ENCODE results near the gene CACNA2D3.

The CACNA2D3 gene

DNA sequence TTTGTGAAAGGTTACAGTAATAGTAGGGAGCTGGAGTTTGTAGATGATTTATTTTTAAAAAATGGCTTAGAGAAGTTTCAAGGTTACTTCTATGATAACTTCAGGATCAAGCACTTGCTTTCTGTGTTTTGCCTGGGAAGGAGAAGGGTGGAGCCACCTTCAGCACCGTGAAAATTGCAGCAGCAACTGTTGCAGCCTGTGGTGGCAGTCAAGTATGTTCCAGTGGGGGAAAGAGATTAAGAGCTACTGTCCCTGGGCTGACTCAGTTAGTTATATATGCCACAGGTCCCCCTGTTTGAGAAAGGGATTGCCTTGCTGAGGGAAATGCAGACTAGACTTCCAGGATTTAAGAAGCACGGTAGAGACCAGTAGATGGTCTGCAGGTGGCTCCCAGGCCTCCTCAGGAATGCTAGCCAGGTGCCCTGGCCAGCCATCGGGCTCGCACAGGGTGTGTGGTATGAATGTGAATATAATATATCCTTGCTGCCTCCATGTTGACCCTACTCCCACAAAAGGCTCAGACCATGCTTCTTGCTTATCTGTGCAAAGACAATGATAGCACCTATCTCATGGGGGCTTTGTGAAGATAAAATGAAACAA, 389.5 kb downstream of the CACNA2D3 start:
- no peak overlapping the region for H3K27ac Mint-ChIP-seq
- H3K4me1 Mint-ChIP-seq: no peaks in the 10 kb centered on the region
- H3K36me3 Mint-ChIP-seq (ENCODE audit: low read depth): no peaks in the 10 kb centered on the region
- H3K9me3 Mint-ChIP-seq: peaks cover 5% of the 10 kb centered on the region
- DNase-seq: no peak
- ATAC-seq: no peak
- H3K4me3 Mint-ChIP-seq: no peak overlapping the region
- H3K27me3 Mint-ChIP-seq: peaks cover 4% of the 10 kb centered on the region

DNA sequence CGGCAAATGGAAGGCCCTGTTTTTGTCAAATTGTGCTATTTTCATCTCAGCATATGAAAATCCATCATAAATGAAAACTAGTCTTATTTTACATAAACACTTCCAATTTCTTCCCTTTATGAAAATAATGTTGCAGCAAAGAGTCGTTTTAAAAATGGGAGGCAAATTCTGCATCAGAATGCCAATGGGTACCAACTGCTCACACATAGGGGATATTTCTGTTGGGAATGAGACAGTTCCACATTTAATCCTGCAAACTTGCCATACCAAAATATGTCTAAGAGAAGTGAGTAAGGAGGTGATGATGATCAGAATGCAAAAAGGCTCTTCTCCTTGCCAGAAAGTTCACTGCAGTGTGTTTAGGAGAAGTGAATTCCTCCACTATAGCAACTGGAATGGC, 391.7 kb downstream of the CACNA2D3 start:
- H3K9me3 Mint-ChIP-seq: peaks cover 9% of the 10 kb centered on the region
- H3K27ac Mint-ChIP-seq: no peak overlapping the region
- ATAC-seq: no peak
- no peak overlapping the region for H3K4me3 Mint-ChIP-seq
- DNase-seq: no peak
- no peaks in the 10 kb centered on the region for H3K4me1 Mint-ChIP-seq
- H3K27me3 Mint-ChIP-seq: peaks cover 3% of the 10 kb centered on the region
- no peaks in the 10 kb centered on the region for H3K36me3 Mint-ChIP-seq (ENCODE audit: low read depth)

DNA sequence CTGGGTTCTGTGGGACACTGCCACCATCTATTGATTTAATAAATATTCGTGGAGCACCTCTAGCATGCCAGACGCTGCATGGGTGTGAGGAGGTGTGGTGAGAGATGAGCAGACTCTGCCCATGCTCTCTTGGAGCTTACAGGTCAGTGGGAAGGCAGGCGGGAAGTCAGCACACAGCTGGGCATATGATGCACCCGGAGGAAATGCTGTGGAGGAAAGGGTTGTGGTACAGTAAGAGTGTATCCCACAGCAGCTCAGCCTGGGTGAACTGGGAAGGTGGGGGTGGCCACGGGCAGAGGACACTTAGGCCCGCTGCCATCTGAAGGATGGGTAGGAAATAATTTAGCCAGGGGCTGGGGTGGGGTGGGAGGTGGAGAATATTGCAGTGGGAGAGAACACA, 392.1 kb downstream of the CACNA2D3 start:
- peaks cover 1% of the 10 kb centered on the region for H3K27me3 Mint-ChIP-seq
- peaks cover 9% of the 10 kb centered on the region for H3K9me3 Mint-ChIP-seq
- no peak for ATAC-seq
- no peak overlapping the region for H3K4me3 Mint-ChIP-seq
- no peak for DNase-seq
- no peaks in the 10 kb centered on the region for H3K4me1 Mint-ChIP-seq
- H3K27ac Mint-ChIP-seq: no peak overlapping the region
- H3K36me3 Mint-ChIP-seq (ENCODE audit: low read depth): no peaks in the 10 kb centered on the region

DNA sequence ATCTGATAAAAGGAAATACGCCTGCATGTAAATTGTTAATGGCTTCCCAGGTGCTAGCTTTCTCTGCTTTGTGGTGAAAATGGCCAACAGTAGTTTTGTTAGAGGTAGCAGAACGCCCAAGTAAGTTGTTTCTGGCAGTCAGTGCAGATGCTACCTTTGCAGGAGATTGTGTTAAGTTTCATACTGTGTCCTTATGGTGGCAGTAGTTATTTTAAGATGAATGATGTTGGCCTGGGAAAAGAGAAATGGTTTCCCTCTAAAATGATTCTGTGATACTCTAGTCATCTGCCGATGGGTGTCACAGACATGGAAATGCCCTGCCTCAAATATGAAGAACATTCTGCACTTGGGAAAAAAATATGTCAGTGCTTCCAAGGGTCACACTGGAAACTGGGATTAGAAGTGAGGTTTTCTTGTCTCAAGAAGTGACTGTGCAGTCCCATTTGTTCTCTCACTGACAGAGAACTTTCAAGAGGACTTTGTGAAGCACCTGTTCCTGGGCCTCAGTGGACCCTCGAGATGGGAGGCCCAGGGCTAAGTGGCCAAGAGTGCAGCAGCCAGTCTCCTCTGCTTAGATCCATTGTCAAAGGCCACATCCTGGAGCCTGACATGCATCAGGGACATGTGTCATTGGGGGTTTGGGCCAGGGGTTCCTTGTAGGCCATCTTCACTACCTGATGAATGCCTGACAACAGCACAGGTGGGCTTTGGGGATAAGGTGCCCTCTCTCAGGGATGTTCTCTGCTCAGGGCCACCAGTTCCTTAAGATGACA, 393.3 kb downstream of the CACNA2D3 start:
- no peak overlapping the region for H3K27ac Mint-ChIP-seq
- H3K36me3 Mint-ChIP-seq (ENCODE audit: low read depth): no peaks in the 10 kb centered on the region
- H3K9me3 Mint-ChIP-seq: peaks cover 4% of the 10 kb centered on the region
- H3K4me1 Mint-ChIP-seq: no peaks in the 10 kb centered on the region
- no peak overlapping the region for H3K4me3 Mint-ChIP-seq
- peaks cover 1% of the 10 kb centered on the region for H3K27me3 Mint-ChIP-seq
- no peak for ATAC-seq
- DNase-seq: no peak

DNA sequence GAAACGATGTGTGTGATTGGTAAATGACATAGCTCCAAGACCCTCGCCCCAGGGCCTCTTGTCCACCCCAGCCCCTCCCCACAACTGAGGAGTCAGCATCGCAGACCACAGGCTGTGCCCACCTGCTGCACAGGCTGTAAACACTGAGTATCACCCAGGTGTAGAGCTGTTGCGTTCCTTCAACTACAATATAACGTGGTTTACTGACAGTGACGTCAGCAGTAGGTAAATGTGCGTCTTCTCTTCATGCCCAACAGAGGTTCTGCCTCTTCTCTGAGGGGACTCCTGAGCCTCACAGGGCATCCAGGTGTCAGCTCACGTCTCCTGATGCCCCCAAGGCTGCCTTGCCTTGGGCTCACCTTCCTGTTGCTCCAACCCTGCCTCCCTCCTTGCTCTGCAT, 395.1 kb downstream of the CACNA2D3 start:
- H3K27me3 Mint-ChIP-seq: no peaks in the 10 kb centered on the region
- no peaks in the 10 kb centered on the region for H3K4me1 Mint-ChIP-seq
- ATAC-seq (no peak), DNase-seq (no peak)
- no peak overlapping the region for H3K4me3 Mint-ChIP-seq
- H3K27ac Mint-ChIP-seq: no peak overlapping the region
- H3K9me3 Mint-ChIP-seq: peaks cover 14% of the 10 kb centered on the region
- no peaks in the 10 kb centered on the region for H3K36me3 Mint-ChIP-seq (ENCODE audit: low read depth)

DNA sequence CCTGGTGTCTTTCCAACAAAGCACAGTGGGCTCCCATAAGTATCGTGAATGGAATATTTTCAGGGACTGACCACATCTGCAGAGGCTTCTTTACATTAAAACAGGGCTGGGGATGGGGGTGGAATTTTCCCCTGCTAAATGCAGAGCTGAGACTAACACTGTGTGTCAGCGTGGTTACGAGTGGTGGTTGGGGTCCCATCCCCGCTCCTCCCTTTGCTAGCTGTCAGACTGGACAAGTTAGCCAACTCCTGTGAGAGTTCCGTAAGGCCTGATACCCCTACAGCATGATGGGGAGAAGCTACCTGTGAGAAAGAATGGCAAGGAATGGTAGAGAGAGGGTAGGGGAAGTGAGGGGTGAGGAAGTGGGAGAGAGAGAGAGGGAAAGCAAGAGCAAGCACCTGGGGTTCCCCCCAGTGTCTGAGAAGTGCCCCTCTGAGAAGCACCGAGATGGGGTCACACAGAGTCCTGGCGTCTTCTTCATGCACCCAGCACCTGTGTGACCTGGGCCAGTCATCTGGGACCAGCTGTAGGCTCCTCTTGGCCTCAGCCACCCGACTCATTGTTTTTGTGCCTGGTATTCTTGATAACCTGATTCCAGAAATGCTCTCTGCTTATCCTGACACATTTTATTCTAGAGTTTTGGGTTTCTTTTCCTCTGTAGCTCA, 395.8 kb downstream of the CACNA2D3 start:
- no peak for ATAC-seq
- Mint-ChIP-seq H3K36me3 (ENCODE audit: low read depth) (no peaks in the 10 kb centered on the region), H3K27ac (no peak overlapping the region), H3K4me1 (no peaks in the 10 kb centered on the region), H3K4me3 (no peak overlapping the region), H3K27me3 (no peaks in the 10 kb centered on the region), H3K9me3 (peaks cover 19% of the 10 kb centered on the region)
- DNase-seq: no peak

DNA sequence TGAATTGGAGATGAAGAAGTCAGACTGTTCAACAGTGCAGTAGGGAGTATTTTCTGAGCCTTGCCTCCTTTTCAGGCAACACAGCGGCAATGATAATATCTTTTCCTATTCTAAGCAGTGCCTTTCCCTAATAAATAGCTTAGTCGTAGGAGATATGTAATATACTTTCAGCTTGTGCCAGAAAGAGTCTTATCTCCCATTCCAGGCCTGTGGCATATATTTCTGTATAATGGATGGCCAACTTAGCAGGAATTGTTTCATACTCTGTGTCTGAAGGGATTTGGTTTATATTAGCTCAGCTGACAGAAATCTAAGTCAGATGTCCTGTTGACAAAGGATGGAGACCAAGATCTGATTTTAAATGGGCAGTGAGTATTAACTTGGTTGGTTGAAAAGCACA, 397.1 kb downstream of the CACNA2D3 start:
- H3K27me3 Mint-ChIP-seq: no peaks in the 10 kb centered on the region
- no peak overlapping the region for H3K27ac Mint-ChIP-seq
- H3K4me1 Mint-ChIP-seq: no peaks in the 10 kb centered on the region
- no peak overlapping the region for H3K4me3 Mint-ChIP-seq
- ATAC-seq (no peak), DNase-seq (no peak)
- no peaks in the 10 kb centered on the region for H3K36me3 Mint-ChIP-seq (ENCODE audit: low read depth)
- H3K9me3 Mint-ChIP-seq: peaks cover 32% of the 10 kb centered on the region

DNA sequence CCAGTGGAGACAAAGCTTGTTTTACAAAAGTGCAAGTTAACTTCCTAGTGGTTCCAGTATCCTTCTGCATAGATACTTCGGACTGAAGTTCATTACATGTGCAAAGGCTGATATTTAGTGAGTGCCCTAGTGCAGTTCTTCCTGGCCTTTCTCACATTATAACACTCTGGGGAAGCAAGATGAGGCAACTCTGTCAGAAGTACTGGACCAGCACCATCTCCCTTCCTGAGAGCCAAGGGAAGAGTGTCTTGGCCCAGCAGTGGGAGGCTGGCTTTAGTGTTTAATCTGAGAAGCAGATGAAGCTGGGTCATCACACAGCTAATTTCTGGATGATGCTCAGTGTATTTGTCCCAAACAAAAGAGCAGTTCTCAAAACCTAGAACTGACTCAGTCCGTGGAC, 397.7 kb downstream of the CACNA2D3 start:
- ATAC-seq (no peak), DNase-seq (no peak)
- Mint-ChIP-seq H3K9me3 (peaks cover 37% of the 10 kb centered on the region), H3K4me1 (no peaks in the 10 kb centered on the region), H3K27me3 (no peaks in the 10 kb centered on the region), H3K27ac (no peak overlapping the region), H3K4me3 (no peak overlapping the region), H3K36me3 (ENCODE audit: low read depth) (no peaks in the 10 kb centered on the region)

DNA sequence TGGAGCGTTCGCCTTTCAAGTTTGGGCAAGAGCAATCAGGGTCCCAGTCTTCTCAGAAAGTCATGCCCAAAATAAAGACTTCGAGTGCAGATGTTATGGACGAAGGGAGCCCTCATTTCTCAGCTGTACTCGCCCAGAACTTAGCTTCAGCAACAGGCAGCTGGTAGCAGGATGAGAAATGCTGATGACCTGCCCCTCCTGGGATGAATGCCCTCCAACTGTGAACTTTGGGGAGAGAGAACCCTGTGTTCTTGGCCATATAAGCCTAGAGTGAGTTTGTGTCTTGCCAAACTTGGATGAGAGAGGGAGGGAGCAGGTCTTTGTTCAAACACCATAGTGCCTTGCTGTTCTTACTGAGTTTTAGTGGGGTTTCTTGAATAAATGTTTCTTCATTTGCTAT, 405.2 kb downstream of the CACNA2D3 start:
- DNase-seq (no peak), ATAC-seq (no peak)
- no peaks in the 10 kb centered on the region for H3K4me1 Mint-ChIP-seq
- peaks cover 43% of the 10 kb centered on the region for H3K9me3 Mint-ChIP-seq
- H3K4me3 Mint-ChIP-seq: no peak overlapping the region
- no peaks in the 10 kb centered on the region for H3K27me3 Mint-ChIP-seq
- no peaks in the 10 kb centered on the region for H3K36me3 Mint-ChIP-seq (ENCODE audit: low read depth)
- H3K27ac Mint-ChIP-seq: no peak overlapping the region

DNA sequence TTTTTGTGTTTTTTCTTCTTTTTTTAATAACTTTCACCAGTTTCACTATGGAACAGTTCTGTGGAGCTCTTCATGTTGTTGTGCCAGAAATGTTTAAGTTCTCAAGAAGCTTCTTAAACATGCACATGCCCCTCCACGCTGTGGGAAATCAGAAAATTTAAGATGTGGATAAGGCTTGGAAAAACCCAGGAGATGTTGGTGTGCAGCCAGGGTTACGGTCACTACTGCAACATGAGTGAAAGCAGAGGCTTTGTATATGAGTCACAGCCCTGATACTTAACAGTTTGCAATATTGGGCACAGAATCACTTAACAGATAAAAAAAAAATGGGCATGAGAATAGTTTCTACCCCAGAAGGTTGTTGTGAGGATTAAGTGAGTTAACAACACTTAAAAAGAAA, 405.6 kb downstream of the CACNA2D3 start:
- no peaks in the 10 kb centered on the region for H3K4me1 Mint-ChIP-seq
- H3K4me3 Mint-ChIP-seq: no peak overlapping the region
- H3K27ac Mint-ChIP-seq: no peak overlapping the region
- no peaks in the 10 kb centered on the region for H3K27me3 Mint-ChIP-seq
- ATAC-seq: no peak
- peaks cover 40% of the 10 kb centered on the region for H3K9me3 Mint-ChIP-seq
- H3K36me3 Mint-ChIP-seq (ENCODE audit: low read depth): no peaks in the 10 kb centered on the region
- DNase-seq: no peak

DNA sequence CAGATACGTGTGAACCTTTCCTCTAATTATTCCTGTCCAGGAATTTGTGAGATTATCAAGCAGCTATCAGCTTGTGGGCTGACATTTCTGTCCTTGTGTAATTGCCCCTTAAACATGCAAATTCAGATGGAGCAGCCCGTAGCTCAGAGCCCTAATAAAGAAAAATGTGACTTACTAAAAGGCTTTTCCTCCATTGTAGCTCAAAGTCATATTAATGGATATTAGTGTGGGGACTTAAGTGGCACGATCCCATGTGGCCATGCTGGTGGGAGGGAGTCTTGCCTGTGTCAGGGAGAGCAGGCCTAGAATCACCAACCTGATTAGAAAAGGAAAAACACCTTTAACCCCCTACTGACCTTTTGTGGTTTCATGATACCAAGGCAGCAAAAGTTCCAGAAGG, 406.3 kb downstream of the CACNA2D3 start:
- H3K9me3 Mint-ChIP-seq: peaks cover 33% of the 10 kb centered on the region
- DNase-seq (no peak), ATAC-seq (no peak)
- no peaks in the 10 kb centered on the region for H3K36me3 Mint-ChIP-seq (ENCODE audit: low read depth)
- H3K27ac Mint-ChIP-seq: no peak overlapping the region
- H3K4me1 Mint-ChIP-seq: no peaks in the 10 kb centered on the region
- no peak overlapping the region for H3K4me3 Mint-ChIP-seq
- no peaks in the 10 kb centered on the region for H3K27me3 Mint-ChIP-seq

DNA sequence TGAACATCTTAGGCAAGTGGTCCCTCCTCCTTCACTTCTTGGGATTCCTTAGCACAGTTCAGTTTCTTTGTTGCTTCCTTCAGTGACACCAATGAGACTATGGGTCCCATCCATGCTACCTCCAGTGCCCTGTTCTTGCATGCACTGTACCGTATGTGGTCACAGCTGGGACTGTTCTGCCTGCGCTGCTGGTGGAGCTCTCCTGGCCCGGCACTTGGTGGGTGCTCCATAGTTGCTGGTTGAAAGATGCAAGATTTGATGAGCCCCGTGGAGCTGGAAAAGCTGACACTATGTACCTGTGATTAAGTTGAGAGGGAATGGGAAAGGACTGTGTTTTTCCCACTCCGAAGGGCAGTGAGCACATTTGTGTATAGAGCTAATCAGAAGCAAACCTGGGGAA, 407.7 kb downstream of the CACNA2D3 start:
- H3K27ac Mint-ChIP-seq: no peak overlapping the region
- DNase-seq: no peak
- H3K36me3 Mint-ChIP-seq (ENCODE audit: low read depth): no peaks in the 10 kb centered on the region
- no peak for ATAC-seq
- H3K4me3 Mint-ChIP-seq: no peak overlapping the region
- peaks cover 2% of the 10 kb centered on the region for H3K27me3 Mint-ChIP-seq
- no peaks in the 10 kb centered on the region for H3K4me1 Mint-ChIP-seq
- H3K9me3 Mint-ChIP-seq: peaks cover 20% of the 10 kb centered on the region

DNA sequence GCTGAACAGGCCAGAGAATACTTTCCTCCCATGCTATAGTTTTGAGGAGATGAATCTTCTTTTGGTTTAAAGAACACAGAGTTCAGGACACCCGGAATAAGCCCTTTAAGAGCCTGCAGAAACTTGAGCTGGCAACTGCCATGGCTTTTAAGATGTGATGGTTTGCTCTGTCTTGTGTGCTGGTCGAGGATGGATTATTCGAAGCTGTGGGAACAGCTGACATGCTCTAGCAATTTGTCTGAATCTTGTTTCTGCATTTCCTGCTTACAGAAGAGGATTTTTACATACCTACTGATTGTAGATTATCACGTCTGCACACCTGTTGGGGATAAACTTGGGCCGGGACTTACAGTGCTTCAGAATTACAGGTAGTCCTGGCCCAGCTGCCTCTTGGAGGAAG, 408.6 kb downstream of the CACNA2D3 start:
- ATAC-seq (no peak), DNase-seq (no peak)
- Mint-ChIP-seq H3K27ac (no peak overlapping the region), H3K4me1 (no peaks in the 10 kb centered on the region), H3K4me3 (no peak overlapping the region), H3K9me3 (peaks cover 13% of the 10 kb centered on the region), H3K27me3 (peaks cover 2% of the 10 kb centered on the region), H3K36me3 (ENCODE audit: low read depth) (no peaks in the 10 kb centered on the region)

DNA sequence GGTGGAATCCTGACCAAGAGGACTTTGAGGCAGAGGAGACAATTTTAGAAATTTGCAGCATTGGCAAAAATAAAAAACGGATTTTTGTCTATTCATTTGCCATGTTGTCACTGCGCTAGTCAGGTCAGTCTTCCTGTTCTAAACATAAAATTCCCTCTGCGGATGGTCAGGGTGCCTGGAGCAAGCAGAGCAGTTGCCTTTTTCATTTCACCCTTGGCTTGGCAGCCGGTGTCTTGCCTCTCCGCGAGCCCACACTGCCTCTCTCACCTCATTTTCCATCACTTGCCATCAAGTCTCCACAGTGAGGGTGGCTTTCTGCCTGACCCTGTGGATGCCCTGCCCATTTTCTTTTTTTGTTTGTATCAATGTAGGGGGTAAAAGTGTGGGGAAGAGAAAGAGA, 409.4 kb downstream of the CACNA2D3 start:
- Mint-ChIP-seq H3K27ac (no peak overlapping the region), H3K4me1 (no peaks in the 10 kb centered on the region), H3K27me3 (peaks cover 2% of the 10 kb centered on the region), H3K36me3 (ENCODE audit: low read depth) (no peaks in the 10 kb centered on the region), H3K4me3 (no peak overlapping the region), H3K9me3 (peaks cover 7% of the 10 kb centered on the region)
- ATAC-seq: no peak
- DNase-seq: no peak

DNA sequence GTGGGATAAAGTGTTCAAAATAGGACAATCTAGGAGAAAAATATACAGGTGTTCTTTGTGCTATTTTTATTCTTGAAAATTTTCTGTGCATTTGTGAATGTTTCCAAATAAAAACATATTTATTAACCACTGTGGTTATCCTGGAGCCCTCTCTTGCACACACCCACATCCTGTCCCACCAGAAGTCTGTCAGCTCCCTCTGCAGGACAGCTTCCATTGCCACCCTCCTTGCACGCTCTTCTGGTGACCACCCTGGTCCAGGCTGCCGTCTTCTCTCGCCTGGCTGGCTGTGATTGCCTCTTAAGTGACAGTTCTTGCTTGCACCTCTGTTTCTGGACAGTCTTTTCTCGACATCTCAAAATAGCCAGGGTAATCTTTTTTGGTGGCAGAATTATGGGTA, 411.5 kb downstream of the CACNA2D3 start:
- Mint-ChIP-seq H3K27me3 (peaks cover 2% of the 10 kb centered on the region), H3K9me3 (no peaks in the 10 kb centered on the region), H3K36me3 (ENCODE audit: low read depth) (no peaks in the 10 kb centered on the region), H3K27ac (no peak overlapping the region), H3K4me3 (no peak overlapping the region), H3K4me1 (no peaks in the 10 kb centered on the region)
- ATAC-seq: no peak
- DNase-seq: no peak

Measured in activated naive CD8-positive, alpha-beta T cell treated with anti-CD3 and anti-CD28 coated beads, Interleukin-2, amount 50 U/mL, for 24 hours (primary cell).